HL-60/S4 (cell line): Measurements from ENCODE around the gene MPST.

Experiments used
- in situ Hi-C: fragments of 300-500 bp; cut with MboI; formaldehyde crosslinking; loops from 2 replicates; pipeline ENCODE4 v1.14.3; 2022; ENCODE audit warnings: low sequenced_read_pairs

The MPST gene

DNA sequence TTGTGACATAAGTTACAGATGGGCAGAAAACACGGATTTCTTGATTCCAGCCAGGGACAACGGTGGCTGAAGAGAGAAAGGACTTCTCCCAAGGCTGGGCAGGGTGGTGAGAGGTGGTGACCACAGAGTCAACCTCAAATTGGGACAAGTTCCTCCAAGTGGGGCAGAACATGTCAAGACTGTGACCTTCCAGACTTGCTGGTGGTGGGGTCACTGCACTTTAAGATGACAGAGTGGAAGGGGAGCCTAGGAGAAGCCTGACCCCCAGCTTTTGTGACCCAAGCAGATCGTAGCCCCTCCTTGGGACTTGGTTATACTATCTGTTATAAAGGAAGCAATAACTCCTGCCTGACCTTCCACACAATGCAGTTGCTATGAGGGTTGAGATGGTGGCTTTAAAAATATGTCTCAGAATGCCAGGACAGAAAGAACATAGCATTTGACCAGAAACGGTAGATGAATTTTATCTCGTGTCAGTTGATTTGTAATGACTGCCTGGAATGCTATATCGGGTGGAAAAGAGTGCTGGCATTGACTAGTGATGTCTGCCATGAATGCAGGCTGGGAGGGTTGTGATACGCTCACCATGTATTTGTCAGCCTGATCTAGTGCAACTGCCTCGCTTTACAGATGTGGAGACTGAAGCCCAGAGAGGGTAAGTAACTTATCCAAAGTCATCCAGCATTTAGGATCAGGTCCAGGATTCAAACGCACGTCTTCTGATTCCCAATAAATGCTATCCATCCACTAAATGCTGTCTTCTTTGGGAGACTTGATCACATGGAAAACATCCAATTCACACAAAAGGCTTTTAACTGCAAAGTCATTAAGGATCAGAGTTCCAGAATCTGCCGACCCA, 18.6 kb upstream of the MPST start:
- in situ Hi-C loops: loop anchor here (25.0 kb wide), 1 partner anchor 464 kb away; the partner anchor contains the start of gene EIF3D

DNA sequence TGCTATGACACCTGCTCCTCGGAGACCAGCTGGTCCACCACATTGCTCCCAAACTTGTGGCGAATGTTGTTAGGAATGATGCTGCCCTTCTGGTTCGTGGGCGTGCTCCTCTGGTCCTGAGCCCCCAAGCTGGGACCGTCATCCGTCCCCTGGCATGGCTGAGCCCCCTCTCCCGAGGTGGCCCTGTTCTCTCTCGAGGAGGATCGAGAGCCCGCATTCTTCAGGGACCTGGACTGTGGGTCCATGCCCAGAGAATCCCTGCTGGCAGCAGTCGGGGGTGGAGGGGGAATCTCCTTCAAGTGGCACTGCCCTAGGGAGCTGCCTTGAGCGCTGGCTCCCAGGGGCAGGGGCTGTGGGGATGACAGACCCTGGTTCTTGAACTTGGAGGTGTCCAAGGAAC, 17.7 kb upstream of the MPST start:
- in situ Hi-C loops: loop anchor here (25.0 kb wide), 1 partner anchor 465 kb away; the partner anchor contains the start of gene EIF3D

DNA sequence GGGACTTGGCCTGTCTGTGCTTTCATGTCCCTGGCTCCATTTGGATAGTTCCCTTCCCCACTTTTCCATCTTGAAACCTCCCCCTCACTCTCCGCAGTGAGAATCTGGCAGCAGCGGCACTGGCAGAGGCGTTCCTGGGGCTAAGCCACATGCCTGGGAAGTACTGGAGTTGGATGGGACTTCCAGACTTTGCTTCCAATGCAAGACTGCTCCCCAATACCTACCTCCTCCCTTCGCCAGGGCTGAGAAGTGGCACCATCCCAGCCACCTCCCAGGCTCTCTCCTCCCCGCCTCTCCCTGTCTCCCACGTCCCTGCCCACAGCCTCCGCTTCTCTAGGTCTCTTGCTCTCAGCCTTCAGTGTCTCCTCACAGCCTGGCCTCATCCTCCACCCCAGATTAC, 16.9 kb upstream of the MPST start:
- in situ Hi-C loops: loop anchor here (25.0 kb wide), 1 partner anchor 465 kb away; the partner anchor contains the start of gene EIF3D

DNA sequence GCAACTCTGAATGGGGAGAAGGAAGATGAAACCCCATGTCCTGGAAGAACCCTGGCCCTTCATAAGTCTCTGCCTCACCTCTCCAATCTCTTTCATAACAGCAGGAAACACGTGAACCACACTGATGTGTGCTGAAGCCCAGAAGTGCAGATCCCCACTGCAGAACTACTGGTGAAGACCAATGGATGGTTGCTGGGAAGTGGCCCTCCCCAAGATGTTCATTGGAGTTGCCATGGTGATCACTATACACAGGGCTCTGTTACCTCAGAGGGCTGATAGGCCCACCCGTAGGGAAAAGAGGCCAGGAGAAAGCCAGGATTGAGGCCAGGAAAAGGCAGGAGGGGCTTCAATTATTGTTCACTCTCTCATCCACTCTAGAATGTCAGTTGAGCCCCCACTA, 11.9 kb upstream of the MPST start:
- in situ Hi-C loops: loop anchor here (25.0 kb wide), 1 partner anchor 470 kb away; the partner anchor contains the start of gene EIF3D

DNA sequence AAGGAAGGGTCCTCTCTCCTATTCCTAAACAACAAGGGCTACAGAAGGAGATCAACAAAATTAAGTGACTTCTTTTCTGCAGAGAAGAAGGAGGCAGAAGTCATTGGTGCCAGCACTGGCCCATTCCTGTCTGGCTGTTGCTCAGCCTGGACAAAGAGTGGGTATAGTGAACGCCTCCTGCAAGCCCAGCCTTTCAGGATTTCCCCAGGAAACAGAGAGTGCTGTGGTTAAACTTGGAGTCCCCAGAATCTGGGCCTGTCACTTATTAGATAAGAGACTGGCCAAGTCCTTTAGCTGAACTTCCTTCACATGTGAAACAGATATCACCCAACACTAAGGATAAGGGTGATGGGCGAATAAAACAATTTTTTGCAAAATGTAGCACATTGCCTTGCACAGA, 11.2 kb upstream of the MPST start:
- in situ Hi-C loops: loop anchor here (25.0 kb wide), 1 partner anchor 471 kb away; the partner anchor contains the start of gene EIF3D

DNA sequence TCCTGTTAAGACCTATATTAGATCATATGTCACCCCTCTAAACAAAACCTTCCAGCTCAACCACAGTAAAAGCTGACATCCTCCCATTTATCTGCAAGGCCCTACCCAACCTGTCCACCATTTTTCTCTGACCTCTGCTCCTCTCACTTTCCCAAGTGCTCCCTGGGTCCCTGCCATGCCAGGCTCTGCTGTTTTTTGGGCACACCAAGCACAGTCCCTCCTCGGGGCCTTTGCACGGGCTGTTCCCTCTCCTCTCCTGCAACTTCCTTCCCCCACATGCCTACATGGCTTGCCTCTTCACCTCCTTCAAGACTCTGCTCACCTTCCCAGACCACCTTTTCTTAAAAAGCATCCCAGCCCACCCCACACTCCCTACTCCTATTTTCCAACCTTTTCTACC, 10.1 kb upstream of the MPST start:
- in situ Hi-C loops: loop anchor here (25.0 kb wide), 1 partner anchor 472 kb away; the partner anchor contains the start of gene EIF3D

DNA sequence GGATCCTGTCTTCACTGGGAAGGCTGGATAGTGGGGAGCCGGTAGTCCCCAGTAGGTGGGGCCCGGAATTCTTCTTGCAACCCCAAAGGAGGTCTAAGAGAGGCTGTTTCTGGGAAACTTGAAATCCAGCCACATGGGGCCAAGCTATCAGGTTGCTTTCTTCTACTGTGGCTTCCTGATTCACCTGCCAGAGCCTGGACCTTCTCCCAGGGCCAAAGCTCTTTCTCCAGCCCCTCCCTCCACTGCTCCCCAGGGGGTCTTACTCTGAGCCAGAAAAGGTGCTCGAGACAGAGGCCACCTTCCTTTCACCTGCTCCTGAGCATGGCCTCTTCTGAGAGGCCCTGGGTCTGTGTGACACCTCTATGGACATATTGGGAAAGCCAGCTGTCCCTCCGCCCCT, 9.4 kb upstream of the MPST start:
- in situ Hi-C loops: loop anchor here (25.0 kb wide), 1 partner anchor 473 kb away; the partner anchor contains the start of gene EIF3D

DNA sequence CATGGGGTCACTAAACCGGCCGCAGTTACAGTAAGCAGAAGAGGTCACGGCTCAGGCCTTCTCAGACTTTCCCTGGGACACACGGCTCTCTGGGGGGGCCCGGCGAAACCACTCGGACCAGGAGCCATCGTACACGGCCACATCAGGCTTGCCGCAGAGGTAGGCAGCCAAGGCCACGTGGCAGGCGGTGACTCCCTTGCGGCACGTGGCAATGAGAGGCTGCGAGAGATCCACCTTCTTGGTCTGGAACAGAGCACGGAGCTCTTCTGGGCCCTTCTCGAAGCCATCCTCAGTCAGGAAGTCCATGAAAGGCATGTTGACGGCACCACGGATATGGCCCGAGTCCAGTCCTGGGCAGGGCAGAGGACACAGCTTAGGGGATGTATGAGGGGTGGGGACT, 8.6 kb upstream of the MPST start:
- in situ Hi-C loops: loop anchor here (25.0 kb wide), 1 partner anchor 474 kb away; the partner anchor contains the start of gene EIF3D

DNA sequence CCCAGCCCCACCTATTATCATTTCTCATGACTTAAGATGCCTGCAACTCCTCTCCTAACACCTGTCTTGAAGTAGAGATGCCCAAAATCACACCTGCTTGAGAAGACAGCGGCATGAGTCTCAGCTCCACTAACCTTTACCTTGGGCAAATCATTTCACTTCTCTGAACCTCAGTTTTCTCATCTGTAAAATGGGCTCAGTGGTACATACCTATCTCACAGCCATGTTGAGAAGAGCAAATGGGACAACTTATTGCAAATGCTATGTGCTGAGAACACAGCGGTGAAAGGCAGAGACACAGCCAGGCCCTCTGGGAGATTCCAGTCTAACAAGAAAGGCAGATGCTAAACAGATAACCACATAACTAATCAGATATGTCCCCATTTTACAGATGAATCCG, 8.1 kb upstream of the MPST start:
- in situ Hi-C loops: loop anchor here (25.0 kb wide), 1 partner anchor 474 kb away; the partner anchor contains the start of gene EIF3D

DNA sequence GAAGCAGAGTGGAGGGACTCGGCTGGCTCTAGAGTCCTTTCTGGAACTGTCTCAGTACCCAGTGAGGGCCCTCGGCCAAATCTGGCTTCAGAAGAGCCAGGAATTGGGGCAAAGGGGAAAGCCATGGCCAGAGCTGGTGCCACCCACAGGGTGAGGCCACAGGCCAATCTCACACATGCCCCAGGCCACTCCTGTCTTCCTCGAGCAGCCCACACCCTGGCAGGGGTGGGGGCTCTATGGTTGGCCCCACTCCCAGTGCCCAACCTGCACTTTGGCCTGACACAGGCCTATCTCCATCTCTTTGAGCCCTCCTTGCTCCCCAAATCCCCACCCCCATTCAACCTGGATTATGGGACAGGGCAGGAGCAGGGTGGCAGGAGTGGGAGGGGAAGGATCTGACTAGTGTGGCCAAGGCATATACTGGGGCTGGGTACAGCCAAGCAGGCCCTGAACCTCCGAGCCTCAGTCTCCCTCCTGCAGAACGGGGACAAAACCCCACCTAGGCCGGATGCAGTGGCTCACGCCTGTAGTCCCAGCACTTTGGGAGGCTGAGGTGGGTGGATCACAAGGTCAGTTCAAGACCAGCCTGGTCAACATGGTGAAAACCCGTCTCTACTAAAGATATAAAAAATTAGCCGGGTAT, 7.2 kb upstream of the MPST start:
- in situ Hi-C loops: loop anchor here (25.0 kb wide), 1 partner anchor 475 kb away; the partner anchor contains the start of gene EIF3D

DNA sequence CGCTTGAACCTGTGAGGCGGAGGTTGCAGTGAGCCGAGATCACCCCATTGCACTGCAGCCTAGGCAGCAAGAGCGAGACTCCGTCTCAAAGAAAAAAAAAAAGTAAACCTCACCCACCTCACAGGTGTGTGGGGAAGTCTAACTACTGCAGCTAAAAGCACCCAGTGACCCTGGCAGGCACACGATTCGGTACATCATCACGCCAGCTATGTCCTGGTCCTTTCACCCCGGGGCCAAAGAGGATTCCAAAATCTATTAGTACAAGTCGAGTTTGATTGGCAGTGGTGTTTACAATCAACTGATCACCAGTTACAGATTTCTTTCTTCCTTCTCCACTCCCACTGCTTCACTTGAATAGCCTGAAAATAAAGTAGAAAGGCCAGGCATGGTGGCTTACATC, 6.6 kb upstream of the MPST start:
- in situ Hi-C loops: loop anchor here (25.0 kb wide), 1 partner anchor 476 kb away; the partner anchor contains the start of gene EIF3D

DNA sequence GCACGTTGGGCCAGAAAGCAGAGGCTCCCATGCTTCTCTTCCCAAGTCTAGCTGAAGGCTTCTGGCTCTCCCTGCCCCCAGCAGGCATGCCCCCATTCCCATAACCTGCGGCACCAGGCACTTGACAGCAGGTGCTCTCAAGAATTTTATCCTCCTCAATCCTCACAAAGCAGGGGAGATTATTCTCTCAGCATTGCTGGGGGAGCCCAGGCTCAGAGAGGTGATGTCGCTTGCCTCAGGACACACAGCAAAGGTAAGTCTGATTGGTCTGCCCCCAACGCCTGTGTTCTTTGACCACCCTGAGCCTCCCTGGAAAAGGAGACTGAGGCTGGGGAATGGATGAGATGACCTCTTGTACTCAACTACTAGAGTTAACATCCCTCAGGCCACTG, 5.1 kb upstream of the MPST start:
- in situ Hi-C loops: loop anchor here (25.0 kb wide), 1 partner anchor 477 kb away; the partner anchor contains the start of gene EIF3D

DNA sequence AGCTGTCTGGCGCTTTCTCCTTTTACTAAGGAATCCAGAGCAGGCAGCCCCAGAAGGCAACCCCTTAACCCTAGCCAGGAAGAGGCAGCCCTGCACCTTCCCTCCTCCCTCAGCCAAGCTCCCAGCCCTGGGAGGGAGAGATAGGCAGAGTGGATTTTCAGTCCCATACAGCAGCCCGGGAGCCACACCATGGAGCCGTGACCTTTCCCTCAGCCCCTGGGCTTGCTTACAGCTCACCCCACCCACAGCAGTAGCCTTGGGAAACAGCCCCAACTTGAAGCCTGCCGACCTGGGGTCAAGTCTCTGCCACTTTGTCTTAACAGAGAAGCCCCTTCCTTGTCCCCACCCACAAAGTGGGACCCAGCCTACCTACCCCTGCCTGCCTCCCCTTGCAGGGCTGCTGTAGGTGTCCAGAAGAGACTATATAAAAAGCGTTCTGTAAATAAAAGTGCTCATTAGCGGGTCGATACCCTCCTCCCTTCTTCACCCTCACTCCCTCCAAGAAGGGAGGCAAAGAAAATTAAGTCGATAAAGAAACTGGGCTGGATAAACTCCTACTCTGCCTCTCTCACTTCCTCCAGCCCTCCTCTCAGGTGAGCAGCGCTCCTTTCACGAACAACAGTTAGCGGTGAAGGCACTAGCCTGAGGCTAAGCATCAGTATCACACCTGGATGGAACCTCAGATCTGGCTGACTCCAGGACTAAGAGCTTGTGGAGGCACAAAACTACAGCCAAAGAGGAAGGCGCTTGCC, 4.5 kb upstream of the MPST start:
- in situ Hi-C loops: loop anchor here (25.0 kb wide), 1 partner anchor 478 kb away; the partner anchor contains the start of gene EIF3D

DNA sequence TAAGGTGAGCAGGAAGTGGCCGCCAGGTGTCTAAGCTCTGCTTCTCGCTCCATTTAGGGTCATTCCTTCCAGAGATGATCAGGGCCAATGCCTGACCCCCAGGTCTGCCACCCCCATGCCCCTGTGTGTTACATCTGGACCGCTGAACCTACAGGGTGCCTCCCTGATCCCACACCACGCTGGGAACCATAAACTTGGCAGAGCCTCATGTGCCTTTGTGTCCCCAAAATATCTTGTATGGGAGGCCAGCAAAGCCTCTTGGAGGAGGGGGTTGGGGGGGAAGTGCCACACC, 4.0 kb upstream of the MPST start:
- in situ Hi-C loops: loop anchor here (25.0 kb wide), 1 partner anchor 478 kb away; the partner anchor contains the start of gene EIF3D

DNA sequence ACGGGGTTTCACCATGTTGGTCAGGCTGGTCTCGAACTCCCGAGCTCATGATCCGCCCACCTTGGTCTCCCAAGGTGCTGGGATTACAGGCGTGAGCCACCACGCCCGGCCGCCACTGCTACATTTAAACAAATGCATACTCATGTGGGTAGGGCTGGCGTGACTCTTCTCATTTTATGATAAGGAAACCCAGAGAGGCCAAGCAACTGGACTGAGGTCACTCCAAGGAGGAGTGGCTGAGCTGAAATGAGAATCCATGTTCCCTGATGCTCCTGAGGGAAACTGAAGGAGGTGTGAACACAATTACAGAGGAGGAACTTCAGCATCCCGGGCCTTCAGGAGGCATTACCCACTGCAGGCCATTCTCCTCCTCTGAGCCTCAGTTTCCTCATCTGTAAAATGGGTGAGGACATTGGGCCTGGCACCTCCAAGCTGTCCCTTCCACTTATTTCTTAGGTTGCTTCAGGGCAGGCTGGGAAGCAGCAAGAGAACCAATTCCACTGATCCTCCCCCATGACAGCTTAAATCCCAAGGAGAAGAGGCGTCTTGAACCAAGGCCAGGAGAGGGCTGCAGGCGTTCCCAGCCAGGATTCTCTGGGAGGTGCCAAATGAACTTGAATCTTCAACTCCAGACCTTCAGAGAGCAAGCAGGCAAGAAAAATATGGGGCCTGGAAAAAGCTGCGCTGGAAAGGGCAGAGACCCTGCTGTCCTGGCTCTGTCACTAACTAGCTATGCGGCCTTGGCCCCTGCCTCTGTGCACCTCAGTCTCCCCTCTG, 3.2 kb upstream of the MPST start:
- in situ Hi-C loops: loop anchor here (25.0 kb wide), 1 partner anchor 479 kb away; the partner anchor contains the start of gene EIF3D

DNA sequence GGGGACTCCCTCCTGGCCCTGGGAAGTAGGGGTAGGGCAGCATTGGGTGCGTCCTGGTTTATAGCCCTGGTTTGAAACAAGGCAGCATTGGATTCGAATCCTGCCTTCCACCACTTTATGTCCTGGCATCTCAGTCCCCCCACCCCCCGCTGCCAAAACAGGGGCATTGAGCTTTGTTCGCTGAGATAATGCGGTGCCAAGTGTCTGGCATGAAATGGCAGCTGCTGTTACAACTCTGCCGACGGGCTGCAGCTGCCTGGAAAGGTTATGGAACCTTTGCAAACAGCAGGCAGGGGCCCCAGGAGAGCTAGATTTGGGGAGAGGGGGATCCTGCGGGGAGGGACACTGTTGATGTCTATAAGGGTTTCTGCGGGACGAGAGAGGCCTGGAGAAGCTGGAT, 2.2 kb upstream of the MPST start:
- in situ Hi-C loops: loop anchor here (25.0 kb wide), 1 partner anchor 480 kb away; the partner anchor contains the start of gene EIF3D

DNA sequence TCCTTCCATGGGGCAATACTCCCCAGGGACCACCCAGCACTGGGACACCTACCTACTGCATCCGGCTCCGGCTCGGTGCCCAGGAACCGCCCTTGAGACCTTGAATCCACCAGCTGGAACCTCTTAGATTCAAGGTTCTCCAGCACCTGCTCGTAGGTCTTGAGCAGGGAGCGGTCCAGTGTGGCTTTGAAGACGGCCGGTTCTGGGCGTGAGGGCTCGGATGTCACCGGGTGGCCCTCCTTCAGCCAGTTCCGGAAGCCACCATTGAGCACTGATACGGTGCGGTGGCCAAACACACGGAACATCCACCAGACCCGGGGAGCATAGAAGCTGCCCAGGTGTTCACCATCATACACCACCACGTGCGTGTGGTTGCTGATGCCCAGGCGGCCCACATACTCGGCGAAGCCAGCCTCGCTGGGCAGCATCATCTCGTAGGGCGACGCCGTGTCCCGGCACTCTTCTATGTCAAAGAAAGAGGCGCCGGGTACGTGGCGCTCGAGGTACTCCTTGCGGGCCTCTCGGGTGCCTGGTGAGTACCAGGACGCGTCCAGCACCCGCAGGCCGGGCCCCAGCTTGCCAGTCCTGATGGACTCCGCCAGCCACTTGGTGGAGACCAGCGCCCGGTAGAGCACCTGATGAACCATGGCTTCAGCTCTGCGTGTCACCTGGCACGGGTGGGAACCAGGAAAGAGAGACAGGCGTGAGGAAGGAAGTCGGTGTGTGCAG, 1.3 kb upstream of the MPST start:
- in situ Hi-C loops: loop anchor here (25.0 kb wide), 1 partner anchor 481 kb away; the partner anchor contains the start of gene EIF3D

DNA sequence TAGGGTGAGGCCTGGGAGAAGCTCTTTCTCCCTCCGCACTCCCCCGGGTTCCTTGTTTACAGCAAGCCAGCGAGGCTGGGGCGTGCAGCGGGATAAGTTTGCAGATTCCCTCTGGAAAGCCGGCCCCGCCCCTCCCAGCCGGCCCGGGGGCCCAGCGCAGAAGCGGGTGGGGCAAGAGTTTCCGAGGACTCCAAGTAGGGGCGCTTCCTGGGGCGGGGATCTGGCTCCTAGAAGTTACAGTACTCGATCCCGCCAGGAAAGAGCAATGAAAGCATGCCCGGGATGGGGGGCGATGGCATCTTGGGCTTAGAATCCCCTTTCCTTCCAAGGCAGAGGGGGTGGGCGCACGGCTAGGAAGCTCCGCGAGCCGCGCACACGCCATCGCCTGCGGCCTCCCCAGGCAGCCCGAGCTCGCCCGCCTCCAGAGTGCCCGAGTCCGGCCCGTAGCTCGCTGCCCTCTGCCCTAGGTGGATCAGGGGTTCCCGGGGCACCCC, 680 bp upstream of the MPST start:
- in situ Hi-C loops: loop anchor here (25.0 kb wide), 1 partner anchor 482 kb away; the partner anchor contains the start of gene EIF3D

DNA sequence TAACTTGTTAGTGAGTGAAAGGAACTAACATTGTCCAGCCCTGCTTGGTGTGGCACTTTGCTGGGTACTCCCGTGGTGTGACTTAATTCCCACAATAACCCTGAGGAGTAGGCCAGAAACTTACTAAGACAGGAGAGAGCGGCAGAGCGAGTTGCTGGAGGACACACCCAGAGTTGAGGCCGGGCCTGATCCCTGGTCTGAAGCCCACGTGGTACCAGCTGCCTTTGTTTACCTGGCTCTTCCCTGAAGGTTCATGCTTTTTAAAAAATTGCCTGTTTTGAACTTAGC, 594 bp downstream of the MPST start:
- in situ Hi-C loops: loop anchor here (25.0 kb wide), 1 partner anchor 483 kb away; the partner anchor contains the start of gene EIF3D
